Measurements from ENCODE around the gene UQCRC1. TPM values are rescaled to one million over a fixed set of nuclear protein-coding genes. Genes with fewer than 3 reads are reported as not detected.
A peak's percentile ranks its signal among the peaks of the same experiment; 100 is the strongest.

Gene UQCRC1
- total and polyA plus RNA-seq, 8 donors: 78.6 to 113 (median 98.0) TPM

- Histone ChIP-seq H3K36me3 (no peaks in the 10 kb centered on the region), H3K9me3 (no peaks in the 10 kb centered on the region), H3K4me3 (no peak overlapping the region), H3K27ac (no peak overlapping the region), H3K4me1 (no peaks in the 10 kb centered on the region), H3K27me3 (no peaks in the 10 kb centered on the region)
- ATAC-seq: no peak
- intact Hi-C loops (cut with DNase I): no loop called here
- TF ChIP-seq, protein P1, sequence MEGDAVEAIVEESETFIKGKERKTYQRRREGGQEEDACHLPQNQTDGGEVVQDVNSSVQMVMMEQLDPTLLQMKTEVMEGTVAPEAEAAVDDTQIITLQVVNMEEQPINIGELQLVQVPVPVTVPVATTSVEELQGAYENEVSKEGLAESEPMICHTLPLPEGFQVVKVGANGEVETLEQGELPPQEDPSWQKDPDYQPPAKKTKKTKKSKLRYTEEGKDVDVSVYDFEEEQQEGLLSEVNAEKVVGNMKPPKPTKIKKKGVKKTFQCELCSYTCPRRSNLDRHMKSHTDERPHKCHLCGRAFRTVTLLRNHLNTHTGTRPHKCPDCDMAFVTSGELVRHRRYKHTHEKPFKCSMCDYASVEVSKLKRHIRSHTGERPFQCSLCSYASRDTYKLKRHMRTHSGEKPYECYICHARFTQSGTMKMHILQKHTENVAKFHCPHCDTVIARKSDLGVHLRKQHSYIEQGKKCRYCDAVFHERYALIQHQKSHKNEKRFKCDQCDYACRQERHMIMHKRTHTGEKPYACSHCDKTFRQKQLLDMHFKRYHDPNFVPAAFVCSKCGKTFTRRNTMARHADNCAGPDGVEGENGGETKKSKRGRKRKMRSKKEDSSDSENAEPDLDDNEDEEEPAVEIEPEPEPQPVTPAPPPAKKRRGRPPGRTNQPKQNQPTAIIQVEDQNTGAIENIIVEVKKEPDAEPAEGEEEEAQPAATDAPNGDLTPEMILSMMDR (IDR thresholded peaks at IDR 0.05): no peak
- DNase-seq: peak in 1 of 6 donors; percentile 53
- FAIRE-seq: no peak
- 76 to 81% methylated on average over 8 to 9 of the region's 9 CpGs for WGBS, 2 donors
Measured at GRCh38 chr3:48647714-48648113, 38.3 kb upstream of the UQCRC1 start.

DNA sequence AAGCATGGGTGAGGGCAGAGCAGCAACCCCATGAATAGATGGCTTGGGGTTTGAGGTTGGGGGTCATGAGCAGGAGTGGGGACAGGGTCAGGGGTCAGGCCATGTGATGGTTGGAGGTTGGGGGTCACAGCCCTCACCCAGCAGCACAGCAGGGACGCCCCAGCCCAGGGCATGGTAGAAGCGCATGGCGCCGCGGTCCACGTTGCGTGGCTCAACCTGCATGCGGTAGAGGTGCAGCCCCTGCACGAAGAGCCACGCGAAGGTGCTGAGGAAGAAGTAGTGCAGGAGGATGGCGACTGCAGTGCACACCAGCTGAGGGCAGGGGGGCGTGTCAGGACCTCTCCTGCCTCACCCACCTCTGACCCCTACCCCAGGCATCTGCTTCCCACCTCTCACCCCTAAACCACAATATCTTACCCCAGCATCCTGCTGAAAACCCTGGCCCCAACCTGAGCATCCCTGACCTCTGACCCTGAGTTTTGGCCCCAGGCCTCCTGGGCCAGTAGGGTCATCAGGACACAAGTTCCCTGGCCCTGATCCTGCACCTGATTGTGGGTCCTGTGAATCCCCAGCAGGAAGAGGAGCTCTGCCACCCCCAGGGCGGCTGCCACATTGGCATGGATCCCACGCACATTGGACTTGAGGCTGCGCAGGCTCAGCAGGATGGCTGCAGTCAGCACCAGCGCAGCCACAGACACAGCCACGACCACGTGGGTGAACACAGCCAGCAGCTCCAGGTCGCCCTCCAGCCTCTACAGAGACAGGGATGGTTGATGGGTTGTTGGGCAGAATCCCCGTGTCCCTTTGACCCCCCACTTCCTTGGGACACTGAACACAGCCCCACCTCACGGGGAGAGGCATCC, 35.7 kb upstream of the UQCRC1 start:
- H3K4me3 ChIP-seq: no peak overlapping the region
- H3K36me3 ChIP-seq: no peaks in the 10 kb centered on the region
- FAIRE-seq (no peak), ATAC-seq (no peak), DNase-seq (no peak)
- H3K27ac ChIP-seq: no peak overlapping the region
- H3K9me3 ChIP-seq: no peaks in the 10 kb centered on the region
- TF ChIP-seq, protein P1 (IDR thresholded peaks at IDR 0.05): no peak
- WGBS, 2 donors: 88 to 91% methylated on average over 19 to 22 of the region's 22 CpGs
- no peaks in the 10 kb centered on the region for H3K4me1 ChIP-seq
- no peaks in the 10 kb centered on the region for H3K27me3 ChIP-seq
- intact Hi-C loops (cut with DNase I): no loop called here

- Histone ChIP-seq H3K9me3 (no peaks in the 10 kb centered on the region), H3K36me3 (no peaks in the 10 kb centered on the region), H3K27ac (no peak overlapping the region), H3K4me1 (no peaks in the 10 kb centered on the region), H3K27me3 (no peaks in the 10 kb centered on the region), H3K4me3 (no peak overlapping the region)
- TF ChIP-seq, protein P1 (IDR thresholded peaks at IDR 0.05): no peak
- no peak for ATAC-seq
- intact Hi-C loops (cut with DNase I): no loop called here
- WGBS, 2 donors: 85 to 91% methylated on average over 12 of the region's 12 CpGs
- FAIRE-seq: no peak
- no peak for DNase-seq
Measured at GRCh38 chr3:48642605-48643004, 33.2 kb upstream of the UQCRC1 start.

DNA sequence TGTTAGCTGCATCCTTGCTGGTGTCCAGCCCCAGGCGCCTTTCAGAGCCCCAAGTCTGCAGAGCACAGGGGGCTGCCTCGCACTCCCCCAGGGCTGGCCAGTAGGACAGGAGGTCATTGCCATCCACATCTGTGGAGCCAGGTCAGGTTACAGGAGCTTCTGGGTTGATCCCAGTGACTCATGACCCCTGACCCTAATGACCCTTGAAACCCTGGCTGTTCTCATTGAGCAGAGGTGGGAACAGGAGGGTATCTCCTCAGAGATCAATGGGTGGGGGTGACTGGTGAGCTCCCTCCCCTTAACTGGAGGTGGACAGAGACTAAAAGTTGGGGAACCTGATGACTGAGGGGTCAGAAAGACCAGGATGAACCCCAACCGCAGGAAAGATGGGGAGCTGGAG, 31.9 kb upstream of the UQCRC1 start:
- intact Hi-C loops (cut with DNase I): no loop called here

More for the DNA sequence above, 31.9 kb upstream of the UQCRC1 start:
- Histone ChIP-seq H3K4me1 (peaks cover 0 to under 1% (median 0%) of the 10 kb centered on the region in 3 donors), H3K36me3 (no peaks in the 10 kb centered on the region), H3K4me3 (no peak overlapping the region), H3K27me3 (no peaks in the 10 kb centered on the region), H3K9me3 (no peaks in the 10 kb centered on the region), H3K27ac (no peak overlapping the region)
- ATAC-seq: no peak
- DNase-seq: no peak
- FAIRE-seq: no peak
- TF ChIP-seq, protein P1 (IDR thresholded peaks at IDR 0.05): no peak
- 88 to 90% methylated on average over 3 of the region's 3 CpGs for WGBS, 2 donors

All from pancreas (tissue), 10 donors.